B cell (primary cell): Measurements from ENCODE around the gene MEN1. TPM values are rescaled to one million over a fixed set of nuclear protein-coding genes. Genes with fewer than 3 reads are reported as not detected.
A peak's percentile ranks its signal among the peaks of the same experiment; 100 is the strongest.

Source experiments
- ATAC-seq: fragments of 200-7000 bp; cut with Tn5 transposase; one replicate; pipeline ENCODE4 v1.10.0; 2021; ENCODE audit warnings: low read depth, mild to moderate bottlenecking, moderate number of reproducible peaks, moderate library complexity
- CTCF ChIA-PET: fragments of 350-600 bp; sonication (Branson Sonifier 250); formaldehyde crosslinking; loops from one replicate; lab custom pipeline; 2021; ENCODE audit warnings: antibody characterized with exemption, inconsistent platforms; lab: Charles Lee
- POLR2A ChIA-PET: fragments of 350-600 bp; sonication (Branson Sonifier 250); formaldehyde crosslinking; loops from one replicate; lab custom pipeline; 2021; ENCODE audit warnings: antibody characterized with exemption; lab: Charles Lee
- DNase-seq: peaks from one replicate; pipeline ENCODE4 v3.0.0; 2013
- H2AFZ ChIP-seq: 2 replicates; pipeline ENCODE4 v1.6.1; 2012; ENCODE audit warnings: mild to moderate bottlenecking, low read depth, low read length; ENCODE audit not compliant: insufficient read depth, poor library complexity, severe bottlenecking
- H3K27ac ChIP-seq, 2 donors: 1 replicate in 1 of 2; 2 replicates in 1 of 2; pipeline ENCODE4 v1.5.1; 2012 to 2013; ENCODE audit warnings: low read length in 2 of 2, mild to moderate bottlenecking in 2 of 2, moderate library complexity in 1 of 2
- H3K27me3 ChIP-seq, 4 experiments: fragments of 200-600 bp in 1 of 4; sonication (generic) in 1 of 4; replicated peaks in 1 of 4; 1 replicate in 2 of 4; 2 replicates in 2 of 4; pipeline versions ENCODE4 v1.6.1 to v1.7.0; 2013 to 2016; ENCODE audit warnings: low read length in 3 of 4, mild to moderate bottlenecking in 2 of 4, mixed read lengths in 1 of 4, moderate library complexity in 1 of 4; ENCODE audit not compliant: insufficient read depth in 4 of 4, control insufficient read depth in 3 of 4; ENCODE audit errors: control extremely low read depth in 1 of 4
- H3K36me3 ChIP-seq, 2 experiments: replicated peaks in 1 of 2; 1 replicate in 1 of 2; 2 replicates in 1 of 2; pipeline versions ENCODE4 v1.6.1 to v1.7.1; 2013; ENCODE audit warnings: low read length in 1 of 2; ENCODE audit not compliant: insufficient read depth in 2 of 2, control insufficient read depth in 1 of 2; ENCODE audit errors: control extremely low read depth in 1 of 2, extremely low read depth in 1 of 2
- H3K4me1 ChIP-seq, 2 donors: fragments of 200-600 bp in 1 of 2; sonication (generic) in 1 of 2; 1 replicate in 1 of 2; 2 replicates in 1 of 2; pipeline versions ENCODE4 v1.5.1 to v1.6.1; 2013 to 2017; ENCODE audit warnings: low read length in 2 of 2; ENCODE audit not compliant: control insufficient read depth in 2 of 2, insufficient read depth in 2 of 2
- H3K4me2 ChIP-seq: replicated peaks from 2 replicates; pipeline ENCODE3; 2012; ENCODE audit warnings: mild to moderate bottlenecking, low read depth, low read length; ENCODE audit not compliant: poor library complexity, severe bottlenecking
- H3K4me3 ChIP-seq, 5 experiments: fragments of 200-600 bp in 1 of 5; sonication (generic) in 1 of 5; 1 replicate in 3 of 5; 2 replicates in 2 of 5; pipeline versions ENCODE4 v1.5.1 to v1.7.0; 2011 to 2016; ENCODE audit warnings: low read length in 4 of 5, mild to moderate bottlenecking in 4 of 5, low read depth in 2 of 5, control low read depth in 1 of 5, moderate library complexity in 1 of 5; ENCODE audit not compliant: insufficient read depth in 1 of 5; ENCODE audit errors: control extremely low read depth in 1 of 5, extremely low read depth in 1 of 5
- H3K79me2 ChIP-seq: fragments of 200-600 bp; sonication (generic); one replicate; pipeline ENCODE4 v1.6.0; 2016; ENCODE audit warnings: low read length; ENCODE audit not compliant: control insufficient read depth, insufficient read depth
- H3K9ac ChIP-seq: fragments of 200-600 bp; sonication (generic); 2 replicates; pipeline ENCODE4 v1.6.1; 2017; ENCODE audit warnings: mild to moderate bottlenecking, low read length, moderate library complexity
- H3K9me3 ChIP-seq, 3 donors: one replicate each; pipeline versions ENCODE4 v1.6.1 to v1.7.1; 2013; ENCODE audit warnings: low read length in 2 of 3; ENCODE audit not compliant: control insufficient read depth in 2 of 3, insufficient read depth in 1 of 3; ENCODE audit errors: control extremely low read depth in 1 of 3
- H4K20me1 ChIP-seq: 2 replicates; pipeline ENCODE4 v1.6.0; 2012; ENCODE audit warnings: mild to moderate bottlenecking, low read length; ENCODE audit not compliant: insufficient read depth, control insufficient read depth, poor library complexity, severe bottlenecking
- H3K27ac Mint-ChIP-seq: one replicate; pipeline ENCODE4 v1.8.0; 2021; ENCODE audit warnings: mixed read lengths
- H3K27me3 Mint-ChIP-seq: one replicate; pipeline ENCODE4 v1.8.0; 2021; ENCODE audit warnings: mixed read lengths
- H3K4me1 Mint-ChIP-seq: one replicate; pipeline ENCODE4 v1.8.0; 2021; ENCODE audit warnings: mixed read lengths
- H3K4me3 Mint-ChIP-seq: one replicate; pipeline ENCODE4 v1.8.0; 2021; ENCODE audit warnings: mixed read lengths
- H3K9me3 Mint-ChIP-seq: one replicate; pipeline ENCODE4 v1.8.0; 2022; ENCODE audit warnings: mixed read lengths; ENCODE audit not compliant: insufficient read depth
- EZH2 ChIP-seq: IDR thresholded peaks from 2 replicates; pipeline ENCODE4 v1.6.1; 2012; ENCODE audit warnings: borderline replicate concordance, low read depth, mild to moderate bottlenecking, moderate library complexity, low read length; ENCODE audit not compliant: insufficient read depth, poor library complexity, severe bottlenecking
- WGBS: methylation state at CpG from one replicate; pipeline ENCODE4 v1.1.5; 2013; ENCODE audit warnings: missing lambda C conversion rate; ENCODE audit not compliant: insufficient coverage; 5-methylcytosine and 5-hydroxymethylcytosine counted together
- intact Hi-C: fragments of 100-400 bp; cut with micrococcal nuclease; formaldehyde crosslinking; loops from one replicate; pipeline ENCODE4 v1.10.0; 2022
- polyA plus RNA-seq: library from polyadenylated mRNA; depleted of rRNA; stranded (reverse); fragments of >200 nt; gene quantifications from 2 replicates; pipeline ENCODE4 v1.2.3, GENCODE V29; 2012
- total RNA-seq, 2 donors: library from RNA; stranded (reverse); fragments of 120-200 nt in 1 of 2; gene quantifications; 1 replicate in 1 of 2; 2 replicates in 1 of 2; pipeline versions ENCODE4 v1.2.3 to v1.2.4, GENCODE V29; 2013 to 2022
- TF ChIP-seq, protein P1 (sequence below): fragments of 200-600 bp; IDR thresholded peaks from one replicate; pipeline ENCODE4 v1.8.0; 2022; ENCODE audit warnings: antibody characterized with exemption, mild to moderate bottlenecking

Gene MEN1
- total and polyA plus RNA-seq, 2 donors (not counting 1 experiment from before 2014, with no cell fraction given) = 48.2 to 68.5 TPM

DNA sequence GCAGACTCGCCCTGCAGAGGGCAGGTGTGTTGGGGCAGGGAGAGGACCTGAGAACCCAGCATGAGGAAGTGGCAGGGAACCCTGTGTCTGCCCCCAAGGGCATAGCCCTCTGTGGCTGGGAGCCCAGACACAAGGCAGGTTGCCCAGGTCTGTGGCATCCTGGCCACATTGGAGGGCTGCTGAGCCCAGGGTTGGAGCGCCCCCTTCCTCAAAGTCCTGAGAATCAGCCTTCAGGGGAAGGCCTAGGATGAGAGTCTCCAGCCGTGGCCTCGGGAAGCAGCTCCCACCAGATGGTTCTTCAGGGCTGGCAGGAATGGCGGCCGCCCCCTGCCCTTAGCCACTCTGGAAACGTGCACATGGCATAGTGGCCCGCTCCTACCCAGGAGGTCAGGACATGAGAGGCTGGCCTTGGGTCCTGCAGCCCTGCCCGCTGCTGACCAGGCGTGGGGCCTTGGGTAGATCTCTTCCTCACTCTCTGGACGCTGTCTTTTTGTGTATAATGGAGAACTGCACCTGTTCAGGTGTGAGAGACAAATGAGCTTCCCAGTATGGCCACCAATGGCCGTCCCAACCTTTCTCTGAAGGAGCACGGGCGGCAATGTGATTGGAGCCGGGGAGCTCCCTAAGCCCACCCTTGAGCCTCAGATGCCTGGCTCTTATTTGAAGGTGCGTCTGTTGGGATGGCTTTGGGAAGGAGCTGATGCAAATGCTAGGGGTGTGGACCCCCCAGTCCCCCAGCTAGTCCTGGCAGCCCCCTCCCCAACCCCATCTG lies 38.7 kb upstream of the MEN1 start:
- Histone ChIP-seq H3K27ac (peak overlapping the region; percentile 59 to 100), H2AFZ (no peak overlapping the region), H3K4me2 (peak overlapping the region; percentile 76), H3K4me3 (peak overlapping the region in 1 of 5 experiments; percentile 24), H3K9ac (peak overlapping the region; percentile 36), H3K36me3 (peaks cover 0 to 9% of the 10 kb centered on the region in 2 experiments), H3K4me1 (peaks cover 68 to 82% of the 10 kb centered on the region in 2 donors), H3K79me2 (peaks cover 29% of the 10 kb centered on the region), H4K20me1 (no peaks in the 10 kb centered on the region), H3K27me3 (no peaks in the 10 kb centered on the region), H3K9me3 (no peaks in the 10 kb centered on the region)
- ChIA-PET CTCF (interaction anchor here (0.6 to 29.2 kb wide), 29 partner anchors 14 to 466 kb away, joined by 3 to 1254 read pairs (median 8); partner anchors contain the start of genes ARL2, ATG2A, BATF2 and CDC42EP2), POLR2A (interaction anchor here (0.5 to 8.7 kb wide), 14 partner anchors 10 to 1966 kb away, joined by 3 to 158 read pairs (median 5); partner anchors contain the start of genes ARL2, EHD1, SF1 and TM7SF2)
- no peaks in the 10 kb centered on the region for H3K9me3 Mint-ChIP-seq
- no peak for TF ChIP-seq EZH2
- TF ChIP-seq, protein P1, sequence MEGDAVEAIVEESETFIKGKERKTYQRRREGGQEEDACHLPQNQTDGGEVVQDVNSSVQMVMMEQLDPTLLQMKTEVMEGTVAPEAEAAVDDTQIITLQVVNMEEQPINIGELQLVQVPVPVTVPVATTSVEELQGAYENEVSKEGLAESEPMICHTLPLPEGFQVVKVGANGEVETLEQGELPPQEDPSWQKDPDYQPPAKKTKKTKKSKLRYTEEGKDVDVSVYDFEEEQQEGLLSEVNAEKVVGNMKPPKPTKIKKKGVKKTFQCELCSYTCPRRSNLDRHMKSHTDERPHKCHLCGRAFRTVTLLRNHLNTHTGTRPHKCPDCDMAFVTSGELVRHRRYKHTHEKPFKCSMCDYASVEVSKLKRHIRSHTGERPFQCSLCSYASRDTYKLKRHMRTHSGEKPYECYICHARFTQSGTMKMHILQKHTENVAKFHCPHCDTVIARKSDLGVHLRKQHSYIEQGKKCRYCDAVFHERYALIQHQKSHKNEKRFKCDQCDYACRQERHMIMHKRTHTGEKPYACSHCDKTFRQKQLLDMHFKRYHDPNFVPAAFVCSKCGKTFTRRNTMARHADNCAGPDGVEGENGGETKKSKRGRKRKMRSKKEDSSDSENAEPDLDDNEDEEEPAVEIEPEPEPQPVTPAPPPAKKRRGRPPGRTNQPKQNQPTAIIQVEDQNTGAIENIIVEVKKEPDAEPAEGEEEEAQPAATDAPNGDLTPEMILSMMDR = peak; percentile 23
- 71% methylated on average over 15 of the region's 16 CpGs for WGBS
- intact Hi-C loops = loop anchor here (10.0 kb wide), 1 partner anchor 104 kb away; the partner anchor contains the start of gene RASGRP2
- H3K27ac Mint-ChIP-seq = peak overlapping the region; percentile 90
- H3K4me1 Mint-ChIP-seq = peaks cover 74% of the 10 kb centered on the region
- peak; percentile 89 for DNase-seq
- peak overlapping the region; percentile 55 for H3K4me3 Mint-ChIP-seq
- peak; percentile 23 for ATAC-seq
- H3K27me3 Mint-ChIP-seq = no peaks in the 10 kb centered on the region
